GM19328 (cell line): ENCODE measurements around the gene CCDC197.

Experiments
- ATAC-seq: cut with Tn5 transposase; IDR thresholded peaks from one replicate; pipeline ENCODE4 v1.9.1; 2021; ENCODE audit warnings: mild to moderate bottlenecking, moderate library complexity; ENCODE audit not compliant: unreplicated experiment

CCDC197 gene

DNA sequence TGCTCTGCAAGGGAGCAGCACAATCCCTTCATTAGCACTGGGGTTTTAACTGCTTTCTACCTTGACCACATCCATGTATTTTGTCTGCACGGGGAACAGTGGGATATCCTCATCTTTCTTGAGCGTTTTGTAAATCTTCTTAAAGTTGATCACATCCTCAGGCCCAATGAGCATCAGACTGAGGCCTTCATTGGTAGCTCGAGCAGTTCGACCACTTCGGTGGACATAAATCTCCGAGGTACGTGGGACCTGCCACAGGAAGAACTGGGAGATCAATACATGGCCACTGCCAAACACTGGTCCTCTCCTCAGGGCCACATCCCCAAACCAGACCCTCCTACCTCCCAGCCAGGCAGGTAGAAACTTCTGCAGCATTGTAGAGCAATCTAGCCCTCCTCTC, 57.8 kb downstream of the CCDC197 start:
- no peak for ATAC-seq

DNA sequence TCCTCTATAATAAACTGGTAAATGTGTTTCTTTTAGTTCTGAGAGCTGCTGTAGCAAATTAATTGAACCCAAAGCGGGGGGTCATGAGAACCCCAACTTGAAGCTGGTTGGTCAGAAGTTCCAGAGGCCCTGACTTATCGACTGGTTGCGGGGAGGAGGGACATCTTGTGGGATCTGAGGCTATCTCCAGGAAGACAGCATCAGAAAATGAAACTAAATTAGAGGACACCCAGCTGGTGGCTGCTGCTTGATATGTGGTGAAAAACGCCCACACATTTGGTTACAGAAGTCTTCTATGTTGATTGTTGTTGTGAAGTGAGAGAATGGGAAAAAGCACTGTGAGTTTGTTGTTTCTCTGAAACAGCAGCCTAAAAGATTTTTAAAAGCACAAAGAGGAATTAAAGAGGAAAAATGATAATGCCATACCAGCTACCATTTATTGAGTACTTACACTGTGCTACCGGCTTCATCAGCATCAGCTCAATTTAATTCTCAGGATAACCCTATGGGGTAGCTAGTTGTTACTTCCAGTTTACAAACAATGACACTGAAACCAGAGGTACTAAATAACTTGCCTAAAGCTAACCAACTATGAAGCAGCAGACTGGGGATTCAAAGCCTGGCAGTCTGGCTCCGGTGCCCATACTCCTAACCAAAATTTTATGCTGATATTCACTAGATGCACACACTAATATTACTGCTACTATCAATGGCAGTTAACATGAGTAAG, 59.6 kb downstream of the CCDC197 start:
- peak; percentile 84 for ATAC-seq

DNA sequence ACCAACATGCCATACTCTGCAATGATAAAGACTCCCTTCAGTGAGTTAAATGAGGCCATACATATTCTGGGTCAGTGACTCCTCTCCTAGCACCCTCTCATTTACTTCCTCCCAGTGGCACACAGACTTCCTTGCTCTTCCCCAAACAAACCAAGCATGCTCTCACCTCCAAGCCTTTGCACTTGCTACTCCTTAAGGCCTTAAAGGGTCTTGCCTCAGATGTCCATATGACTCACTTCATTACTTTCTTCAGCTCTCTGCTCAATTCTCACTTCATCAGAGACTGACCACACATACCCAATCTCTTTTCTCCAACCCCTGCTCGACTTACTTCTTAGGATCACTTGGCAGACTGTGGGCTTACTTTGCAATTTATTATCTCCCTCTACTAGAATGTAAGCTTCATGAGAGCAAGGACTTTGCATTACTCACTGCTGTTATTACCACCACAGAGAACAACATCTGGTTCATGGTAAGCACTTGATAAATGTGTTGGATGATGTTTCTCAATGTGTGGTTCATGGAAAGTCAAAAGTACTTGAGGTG, 61.1 kb downstream of the CCDC197 start:
- no peak for ATAC-seq
